ENCODE measurements around the gene CARD6.
"Not testable (repeated sequence)": the region's sequence is repeated elsewhere in the genome, so short reads cannot be mapped to it uniquely, and the experiment has no call there.

CARD6 gene

GRCh38 chr5:40828021-40828631 is 13.0 kb upstream of the CARD6 start:
- in situ Hi-C loops (cut with MboI; ENCODE audit: low pct_unique_long_range_greater_than_20kb, low sequenced_read_pairs), result no loop called here
- peak; percentile 18 for DNase-seq

DNA sequence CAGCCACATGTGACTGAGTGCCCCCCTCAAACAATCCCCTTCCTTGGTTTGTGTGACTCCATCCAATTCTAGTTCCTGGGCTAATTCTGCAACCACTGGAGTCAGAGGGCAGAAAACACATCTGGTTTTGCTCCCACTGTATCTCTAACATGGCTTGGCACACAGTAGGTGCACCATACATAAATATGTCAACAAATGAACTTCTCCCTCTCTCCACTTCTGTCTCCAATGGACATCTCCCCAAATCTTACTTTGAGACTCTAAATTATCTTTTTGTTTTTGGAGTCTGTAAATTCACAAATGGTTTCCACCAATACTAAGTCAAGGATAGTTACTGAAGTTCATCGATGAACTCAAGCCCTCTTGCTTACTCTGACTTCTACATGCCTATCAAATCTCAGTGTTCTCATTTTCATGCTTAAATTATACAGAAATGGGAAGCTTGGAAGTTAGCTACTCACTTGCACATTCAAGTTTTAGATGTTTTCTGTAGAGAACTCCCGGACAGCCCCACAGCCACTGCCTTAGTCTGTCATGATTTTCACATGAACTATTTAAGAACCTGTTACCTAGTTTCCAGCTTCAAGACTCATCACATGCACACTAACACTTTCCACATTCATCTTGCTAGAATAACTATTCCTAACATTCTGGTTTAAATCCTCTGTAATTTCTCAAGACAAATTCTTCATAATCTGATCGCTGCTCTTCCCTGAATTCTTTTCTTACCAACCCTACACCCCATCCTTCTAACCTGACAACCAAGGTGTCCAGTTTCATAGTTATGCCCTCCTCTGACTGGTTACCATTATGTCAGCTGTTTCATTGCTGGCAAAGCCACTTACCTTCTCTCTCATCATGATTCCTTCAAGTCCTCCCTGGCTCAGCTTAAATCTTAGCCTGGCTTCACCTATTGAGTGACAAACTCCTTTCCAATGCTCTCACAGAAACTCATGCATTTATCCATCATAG is 12.2 kb upstream of the CARD6 start:
- in situ Hi-C loops (cut with MboI; ENCODE audit: low pct_unique_long_range_greater_than_20kb, low sequenced_read_pairs), result no loop called here
- peak; percentile 16 for DNase-seq

DNA sequence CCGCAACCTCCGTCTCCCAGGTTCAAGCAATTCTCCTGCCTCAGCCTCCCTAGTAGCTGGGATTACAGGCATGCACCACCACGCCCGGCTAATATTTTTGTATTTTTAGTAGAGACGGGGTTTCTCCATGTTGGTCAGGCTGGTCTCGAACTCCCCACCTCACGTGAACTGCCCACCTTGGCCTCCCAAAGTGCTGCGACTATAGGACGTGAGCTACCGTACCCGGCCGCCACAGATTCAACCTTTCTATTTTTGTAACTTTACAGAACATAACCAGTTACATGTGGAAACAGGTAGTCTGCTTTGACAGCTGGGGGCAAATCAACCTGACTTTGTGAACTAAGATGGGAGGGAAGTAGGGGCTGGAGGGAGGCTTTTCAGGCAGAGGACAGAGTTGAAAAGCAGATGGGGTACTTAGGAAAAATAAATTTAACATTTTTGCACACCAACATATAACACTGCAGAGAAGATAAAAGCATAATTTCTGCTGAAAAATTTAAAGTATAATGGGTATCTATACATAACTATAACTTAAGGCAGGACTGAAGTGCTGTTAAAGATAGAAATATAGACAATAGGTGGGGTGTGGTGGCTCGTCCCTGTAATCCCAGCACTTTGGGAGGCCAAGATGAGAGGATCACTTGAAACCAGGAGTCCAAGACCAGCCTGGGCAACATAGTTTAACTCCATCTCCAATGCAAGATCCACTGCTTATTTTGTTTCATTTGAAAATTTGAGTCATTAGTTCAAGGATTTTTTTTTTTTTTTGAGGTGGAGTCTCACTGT is 11.2 kb upstream of the CARD6 start:
- no peak for DNase-seq
- in situ Hi-C loops (cut with MboI; ENCODE audit: low pct_unique_long_range_greater_than_20kb, low sequenced_read_pairs), result no loop called here

DNA sequence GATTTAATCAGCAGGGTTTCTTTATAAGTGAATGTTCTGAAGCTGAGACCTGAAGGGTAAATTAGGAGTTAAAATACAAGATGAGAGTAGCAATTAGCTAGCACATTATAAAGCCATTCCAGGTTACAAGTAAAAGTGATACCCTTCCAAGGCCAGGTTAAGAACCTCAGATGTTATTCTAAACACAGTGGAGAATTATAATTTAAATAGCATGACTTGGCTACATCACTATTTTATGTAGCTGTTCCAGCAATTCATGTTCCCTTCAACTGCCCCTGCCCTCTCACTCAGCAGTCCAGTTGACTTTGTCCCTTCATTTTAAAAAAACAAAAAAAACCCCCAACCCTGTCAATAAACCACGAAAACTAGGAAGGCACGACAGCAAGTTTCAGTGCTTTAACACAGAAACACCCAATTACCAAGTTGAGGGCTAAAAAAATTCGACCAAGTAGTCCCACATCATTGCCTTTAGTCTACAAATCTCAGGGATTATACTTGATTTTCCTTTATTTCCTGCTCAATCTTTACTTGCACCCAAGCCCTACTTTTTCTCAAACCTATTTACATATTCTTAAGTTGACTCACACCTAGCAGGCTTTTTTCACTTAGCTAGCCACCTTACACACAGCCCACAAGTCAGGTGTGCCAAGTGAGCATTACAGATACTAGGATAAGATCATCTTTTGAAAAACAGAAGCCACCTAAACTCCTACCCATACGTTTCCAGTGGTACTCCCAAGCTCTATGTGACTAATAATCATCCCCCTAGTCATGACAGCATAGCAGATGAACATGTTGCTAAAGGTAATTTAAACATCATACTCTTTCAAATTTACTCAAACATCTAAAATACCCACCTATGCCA is 9.6 kb upstream of the CARD6 start:
- DNase-seq, result no peak
- in situ Hi-C loops (cut with MboI; ENCODE audit: low pct_unique_long_range_greater_than_20kb, low sequenced_read_pairs), result no loop called here

DNA sequence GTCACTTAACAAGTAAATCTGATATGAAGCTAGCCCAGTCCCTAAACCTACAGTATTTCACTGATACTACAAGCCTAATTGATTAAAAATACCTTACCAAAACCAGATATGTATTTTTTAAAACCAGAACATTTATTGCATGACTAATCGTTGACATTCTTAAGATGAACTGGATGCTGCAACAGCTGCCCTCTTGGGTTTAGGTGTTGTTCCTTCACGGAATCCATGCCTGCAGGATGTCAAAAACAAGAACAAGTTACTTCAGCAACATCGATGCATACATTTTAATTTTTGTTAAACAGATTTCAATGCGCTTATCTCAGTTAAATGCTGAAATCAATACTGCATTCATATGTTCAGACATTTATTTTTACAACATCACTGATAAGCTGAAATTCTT is 8.8 kb upstream of the CARD6 start:
- in situ Hi-C loops (cut with MboI; ENCODE audit: low pct_unique_long_range_greater_than_20kb, low sequenced_read_pairs), result no loop called here
- no peak for DNase-seq

- in situ Hi-C loops (cut with MboI; ENCODE audit: low pct_unique_long_range_greater_than_20kb, low sequenced_read_pairs), result no loop called here
- DNase-seq, result no peak
Measured at GRCh38 chr5:40833712-40834229, 7.4 kb upstream of the CARD6 start.

DNA sequence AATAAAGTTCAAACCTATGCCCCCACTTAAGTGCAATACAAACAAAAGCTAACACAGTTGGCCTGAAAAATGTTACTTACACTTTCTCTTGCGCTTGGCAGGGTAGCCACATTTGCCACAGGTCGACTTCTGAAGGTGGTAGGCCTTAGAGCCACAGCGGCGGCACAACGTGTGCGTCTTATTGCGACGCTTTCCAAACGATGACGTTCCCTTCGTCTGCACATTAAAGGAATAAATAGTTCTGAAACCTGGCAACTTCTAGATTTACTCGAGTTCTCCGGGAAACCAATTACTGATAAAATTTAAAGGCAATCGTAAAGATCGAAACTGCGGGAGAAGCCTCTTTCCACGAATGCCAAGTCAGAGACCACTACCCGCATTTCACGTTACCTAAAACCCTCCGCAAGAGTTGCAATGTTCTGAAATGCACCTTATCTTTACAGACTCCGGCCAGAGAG is 6.7 kb upstream of the CARD6 start:
- in situ Hi-C loops (cut with MboI; ENCODE audit: low pct_unique_long_range_greater_than_20kb, low sequenced_read_pairs), result no loop called here
- peak; percentile 38 for DNase-seq

GRCh38 chr5:40834849-40835787 is 6.0 kb upstream of the CARD6 start, which contains the start of gene RPL37:
RPL37 (minus strand) TSS chr5:40835222; CDS start chr5:40835185, 37 bp downstream.
- DNase-seq, result peak; percentile 97
- in situ Hi-C loops (cut with MboI; ENCODE audit: low pct_unique_long_range_greater_than_20kb, low sequenced_read_pairs), result no loop called here

GRCh38 chr5:40838086-40838485 is 3.1 kb upstream of the CARD6 start:
- in situ Hi-C loops (cut with MboI; ENCODE audit: low pct_unique_long_range_greater_than_20kb, low sequenced_read_pairs), result no loop called here
- DNase-seq, result no peak

DNA sequence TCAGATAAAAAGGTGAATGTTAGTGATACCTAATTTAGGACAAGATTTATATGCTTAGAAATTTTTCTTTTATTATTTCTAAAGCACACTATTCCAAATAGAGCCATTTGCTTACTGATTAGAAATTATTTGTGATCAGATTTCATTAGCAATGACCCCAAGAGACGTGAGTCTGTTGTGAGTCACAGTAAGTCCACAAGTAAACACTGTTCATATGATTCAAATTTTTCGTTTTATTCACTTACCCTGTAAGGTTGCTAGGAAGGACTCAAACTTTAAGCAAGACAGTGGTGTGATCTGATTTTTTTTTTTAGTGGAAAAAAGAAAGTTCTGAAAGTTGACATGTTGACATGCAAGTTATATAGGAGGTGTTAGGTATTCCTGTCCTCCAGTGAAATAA is 1.2 kb downstream of the CARD6 start:
- in situ Hi-C loops (cut with MboI; ENCODE audit: low pct_unique_long_range_greater_than_20kb, low sequenced_read_pairs), result no loop called here
- DNase-seq, result no peak

DNA sequence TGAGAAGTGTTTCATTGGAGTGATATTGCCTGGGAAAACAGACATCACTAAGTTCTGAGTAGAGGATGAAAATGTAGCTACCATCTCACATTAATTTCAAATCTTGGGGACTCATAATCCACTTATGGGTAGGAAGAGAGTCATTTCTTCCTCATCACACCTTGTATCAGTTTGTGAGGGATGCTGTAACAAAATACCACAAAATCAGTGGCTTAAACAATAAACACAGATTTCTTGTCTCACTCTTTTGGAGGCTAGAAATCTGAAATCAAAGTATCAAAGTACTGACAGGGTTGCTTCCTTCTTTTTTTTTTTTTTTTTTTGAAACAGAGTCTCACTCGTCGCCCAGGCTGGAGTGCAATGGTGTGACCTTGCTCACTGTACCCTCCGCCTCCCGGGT is 3.4 kb downstream of the CARD6 start:
- DNase-seq, result no peak
- in situ Hi-C loops (cut with MboI; ENCODE audit: low pct_unique_long_range_greater_than_20kb, low sequenced_read_pairs), result no loop called here

DNA sequence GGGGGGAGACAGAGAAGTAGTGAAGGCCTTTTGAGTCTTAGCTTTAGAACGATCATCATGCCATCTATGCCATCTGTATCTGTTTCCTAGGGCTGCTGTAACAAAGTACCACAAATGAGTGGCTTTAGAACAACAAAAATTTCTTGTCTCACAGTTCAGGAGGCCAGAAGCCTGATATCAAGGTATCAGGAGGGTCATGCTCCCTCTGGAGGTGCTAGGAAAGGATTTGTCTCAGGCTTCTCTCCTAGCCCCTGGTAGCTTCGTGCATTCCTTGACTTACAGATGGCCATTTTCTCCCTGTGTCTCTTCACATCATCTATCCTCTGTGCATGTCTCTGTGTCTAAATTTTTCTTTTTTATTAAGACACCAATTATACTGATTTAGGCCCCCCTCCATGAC is 5.2 kb downstream of the CARD6 start:
- in situ Hi-C loops (cut with MboI; ENCODE audit: low pct_unique_long_range_greater_than_20kb, low sequenced_read_pairs), result no loop called here
- DNase-seq, result no peak

DNA sequence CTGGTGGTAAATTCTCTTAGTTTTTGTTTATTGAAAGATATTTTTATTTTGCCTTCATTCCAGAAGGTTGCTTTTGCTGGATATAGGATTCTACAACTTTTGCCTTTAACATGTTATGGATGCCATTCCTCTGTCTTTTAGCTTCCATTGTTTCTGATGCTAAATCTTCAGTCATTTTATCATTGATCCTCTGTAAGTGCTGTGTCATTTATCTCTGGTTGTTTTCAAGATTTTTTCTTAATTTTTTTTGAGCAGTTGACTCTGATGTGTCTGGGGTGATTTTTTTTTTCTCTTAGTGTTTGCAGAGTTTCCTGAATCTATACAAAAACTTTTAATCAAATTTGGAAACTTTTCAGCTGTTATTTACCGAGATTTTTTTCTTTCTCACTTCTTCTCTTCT is 6.4 kb downstream of the CARD6 start:
- in situ Hi-C loops (cut with MboI; ENCODE audit: low pct_unique_long_range_greater_than_20kb, low sequenced_read_pairs), result no loop called here
- no peak for DNase-seq

DNA sequence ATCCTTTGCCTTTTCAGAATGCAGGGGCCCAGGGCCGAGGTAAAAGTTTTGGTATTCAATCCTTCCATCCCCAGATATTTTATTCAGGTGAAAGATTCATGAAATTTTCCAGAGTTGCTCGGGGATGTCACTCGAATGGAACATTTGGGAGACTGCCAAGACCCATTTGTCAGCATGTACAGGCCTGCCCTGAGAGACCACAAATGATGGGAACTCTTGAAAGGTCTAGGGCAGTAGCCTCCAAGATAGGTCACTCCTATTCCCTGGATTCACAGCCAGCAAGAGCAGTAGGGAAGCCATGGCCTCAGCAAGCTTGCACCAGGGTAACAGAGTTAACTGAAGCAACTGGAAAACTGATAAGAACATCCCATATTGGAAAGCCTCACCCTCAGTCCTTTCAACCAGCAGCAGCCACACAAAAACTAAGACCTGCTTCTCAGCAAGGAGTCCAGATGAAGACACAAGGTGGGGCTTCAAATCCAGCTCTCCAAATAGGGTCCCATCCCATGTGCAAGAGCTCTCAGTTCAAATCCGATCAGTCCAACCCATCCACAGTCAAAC is 12.5 kb downstream of the CARD6 start:
- in situ Hi-C loops (cut with MboI; ENCODE audit: low pct_unique_long_range_greater_than_20kb, low sequenced_read_pairs), result loop anchor here (25.0 kb wide), 1 partner anchor 91 kb away; the partner anchor contains the start of gene TTC33
- no peak for DNase-seq

DNA sequence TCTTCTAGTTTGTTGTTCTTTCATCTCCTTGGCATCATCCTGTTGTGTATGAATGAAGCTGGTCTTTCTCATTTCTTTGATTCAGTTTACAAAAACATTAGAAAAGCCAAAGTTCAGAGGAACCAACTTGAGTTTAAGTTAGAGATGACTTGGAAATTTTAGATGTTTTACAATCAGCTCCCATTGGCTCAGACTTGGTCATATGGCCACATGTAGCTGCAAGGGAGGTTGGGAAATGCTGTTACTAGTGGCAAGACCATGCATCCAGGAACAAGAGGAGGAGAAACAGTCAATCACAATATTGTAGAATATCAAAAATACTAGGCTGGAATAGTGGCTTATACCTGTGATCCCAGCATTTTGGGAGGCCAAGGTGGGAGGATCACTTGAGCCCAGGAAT is 19.5 kb downstream of the CARD6 start:
- DNase-seq, result no peak
- in situ Hi-C loops (cut with MboI; ENCODE audit: low pct_unique_long_range_greater_than_20kb, low sequenced_read_pairs), result loop anchor here (25.0 kb wide), 1 partner anchor 98 kb away; the partner anchor contains the start of gene TTC33

GRCh38 chr5:40865004-40865403 is 23.8 kb downstream of the CARD6 start:
- in situ Hi-C loops (cut with MboI; ENCODE audit: low pct_unique_long_range_greater_than_20kb, low sequenced_read_pairs), result loop anchor here (25.0 kb wide), 1 partner anchor 103 kb away; the partner anchor contains the start of gene TTC33
- not testable (repeated sequence) for DNase-seq

DNA sequence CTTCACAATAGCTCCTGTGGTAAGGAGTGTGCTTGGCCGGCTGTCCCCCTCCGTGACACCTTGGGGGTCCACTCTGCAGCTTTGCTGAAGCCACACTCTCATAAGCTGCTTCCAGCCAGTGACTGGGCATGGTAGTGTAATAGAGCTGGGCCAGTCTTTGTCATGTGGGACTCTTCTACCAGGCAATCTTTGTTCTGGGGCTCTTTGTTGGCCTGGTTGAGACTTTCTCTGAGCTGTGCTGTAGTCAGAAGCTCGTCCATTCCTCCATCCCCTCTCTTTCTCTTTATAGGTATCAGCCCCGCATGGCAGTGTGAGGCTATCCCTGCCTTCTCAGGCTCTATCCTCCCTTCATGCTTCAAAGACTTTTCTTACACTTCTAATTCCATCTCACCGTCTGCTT is 25.7 kb downstream of the CARD6 start:
- in situ Hi-C loops (cut with MboI; ENCODE audit: low pct_unique_long_range_greater_than_20kb, low sequenced_read_pairs), result loop anchor here (25.0 kb wide), 1 partner anchor 105 kb away; the partner anchor contains the start of gene TTC33
- DNase-seq, result no peak
